ENCODE results near the gene ZFP36L1. TPM values are rescaled to one million over a fixed set of nuclear protein-coding genes. Genes with fewer than 3 reads are reported as not detected.

ZFP36L1 gene
- total and polyA plus RNA-seq, 10 donors, result 65.7 to 443 (median 305) TPM

- intact Hi-C loops (cut with DNase I; ENCODE audit: low total_unique reads), result no loop called here
- Histone ChIP-seq H3K4me1 (peaks cover 15 to 73% (median 38%) of the 10 kb centered on the region in 6 donors), H3K9me3 (peaks cover 0 to 12% (median 0%) of the 10 kb centered on the region in 8 donors), H3K27ac (peak overlapping the region in 7 of 8 donors; percentile 11 to 90 (median 82)), H3K27me3 (replicated peaks in 1 of 7) (no peaks in the 10 kb centered on the region), H3K4me3 (no peak overlapping the region), H3K36me3 (no peaks in the 10 kb centered on the region)
- TF ChIP-seq POLR2A (IDR thresholded peaks at IDR 0.05), result no peak
- no peak for TF ChIP-seq POLR2AphosphoS5 (IDR thresholded peaks at IDR 0.05)
- TF ChIP-seq CTCF (IDR thresholded peaks at IDR 0.05 in 8 of 11, conservative IDR thresholded peaks at IDR 0.05 in 3 of 11), result no peak
- WGBS, 5 donors, result 82 to 97% (median 87%) methylated on average over 2 to 7 of the region's 7 CpGs
- DNase-seq, result peak; percentile 78
Measured at GRCh38 chr14:68807987-68808386, 15.1 kb upstream of the ZFP36L1 start.

- DNase-seq, result peak; percentile 84
- intact Hi-C loops (cut with DNase I; ENCODE audit: low total_unique reads), result no loop called here
- H3K36me3 ChIP-seq, result no peaks in the 10 kb centered on the region
Measured at GRCh38 chr14:68807148-68807600, 14.3 kb upstream of the ZFP36L1 start.

GRCh38 chr14:68806526-68807147, 13.8 kb upstream of the ZFP36L1 start:
- Histone ChIP-seq H3K4me3 (no peak overlapping the region), H3K36me3 (no peaks in the 10 kb centered on the region), H3K27me3 (replicated peaks in 1 of 7) (no peaks in the 10 kb centered on the region), H3K4me1 (peaks cover 5 to 59% (median 29%) of the 10 kb centered on the region in 6 donors), H3K27ac (peak overlapping the region; percentile 68 to 90 (median 80)), H3K9me3 (peaks cover 0 to 20% (median 7%) of the 10 kb centered on the region in 8 donors)
- TF ChIP-seq POLR2AphosphoS5 (IDR thresholded peaks at IDR 0.05) (peak in 2 of 3 donors; percentile 33 to 38), CTCF (IDR thresholded peaks at IDR 0.05 in 8 of 11, conservative IDR thresholded peaks at IDR 0.05 in 3 of 11) (no peak), POLR2A (IDR thresholded peaks at IDR 0.05) (no peak)
- peak; percentile 84 for DNase-seq
- intact Hi-C loops (cut with DNase I; ENCODE audit: low total_unique reads), result no loop called here
- 36 to 62% (median 55%) methylated on average over 4 of the region's 4 CpGs for WGBS, 5 donors

More at GRCh38 chr14:68807148-68807600, 14.3 kb upstream of the ZFP36L1 start:
- peak overlapping the region; percentile 68 to 90 (median 80) for H3K27ac ChIP-seq
- H3K9me3 ChIP-seq, result peaks cover 0 to 15% (median 3%) of the 10 kb centered on the region in 8 donors
- TF ChIP-seq POLR2A (IDR thresholded peaks at IDR 0.05), result no peak
- TF ChIP-seq POLR2AphosphoS5 (IDR thresholded peaks at IDR 0.05), result peak in 2 of 3 donors; percentile 19 to 42
- no peak for TF ChIP-seq CTCF (IDR thresholded peaks at IDR 0.05 in 8 of 11, conservative IDR thresholded peaks at IDR 0.05 in 3 of 11)
- H3K4me1 ChIP-seq, result peaks cover 7 to 65% (median 30%) of the 10 kb centered on the region in 6 donors
- H3K27me3 ChIP-seq (replicated peaks in 1 of 7), result no peaks in the 10 kb centered on the region
- WGBS, 5 donors, result 18 to 46% (median 35%) methylated on average over 6 to 10 of the region's 10 CpGs
- H3K4me3 ChIP-seq, result no peak overlapping the region

- H3K27ac ChIP-seq, result peak overlapping the region; percentile 68 to 90 (median 80)
Measured at GRCh38 chr14:68805414-68805813, 12.5 kb upstream of the ZFP36L1 start.

More at GRCh38 chr14:68805414-68805813, 12.5 kb upstream of the ZFP36L1 start:
- peaks cover 0 to 27% (median 14%) of the 10 kb centered on the region in 8 donors for H3K9me3 ChIP-seq
- TF ChIP-seq CTCF (IDR thresholded peaks at IDR 0.05 in 8 of 11, conservative IDR thresholded peaks at IDR 0.05 in 3 of 11) (no peak), POLR2AphosphoS5 (IDR thresholded peaks at IDR 0.05) (no peak), POLR2A (IDR thresholded peaks at IDR 0.05) (no peak)
- H3K27me3 ChIP-seq (replicated peaks in 1 of 7), result no peaks in the 10 kb centered on the region
- no peak for DNase-seq
- intact Hi-C loops (cut with DNase I; ENCODE audit: low total_unique reads), result no loop called here
- peak overlapping the region in 1 of 8 donors; percentile 4 for H3K4me3 ChIP-seq
- no peaks in the 10 kb centered on the region for H3K36me3 ChIP-seq
- H3K4me1 ChIP-seq, result peaks cover 5 to 58% (median 30%) of the 10 kb centered on the region in 6 donors
- WGBS, 5 donors, result 67 to 79% (median 76%) methylated on average over 6 to 7 of the region's 7 CpGs

Measured in spleen (tissue), 11 donors.